Nephron (organoid): Measurements from ENCODE around the gene HOXA10.

Experiments used
- H3K27ac Mint-ChIP-seq, 3 experiments: 2 replicates each; pipeline ENCODE4 v1.8.0; 2020; ENCODE audit warnings: mixed read lengths in 3 of 3, mild to moderate bottlenecking in 2 of 3, moderate library complexity in 1 of 3
- H3K27me3 Mint-ChIP-seq: 2 replicates; pipeline ENCODE4 v1.8.0; 2021; ENCODE audit warnings: low read depth, mild to moderate bottlenecking, moderate library complexity, mixed read lengths
- H3K36me3 Mint-ChIP-seq: 2 replicates; pipeline ENCODE4 v1.8.0; 2020; ENCODE audit warnings: low read depth, mixed read lengths
- H3K4me1 Mint-ChIP-seq: 2 replicates; pipeline ENCODE4 v1.8.0; 2020; ENCODE audit warnings: mixed read lengths
- H3K4me3 Mint-ChIP-seq, 3 experiments: 2 replicates each; pipeline ENCODE4 v1.8.0; 2020; ENCODE audit warnings: mild to moderate bottlenecking in 3 of 3, mixed read lengths in 3 of 3, moderate library complexity in 2 of 3
- H3K9me3 Mint-ChIP-seq: 2 replicates; pipeline ENCODE4 v1.8.0; 2020; ENCODE audit warnings: mixed read lengths
- CTCF ChIP-seq, 3 experiments: fragments of 200-600 bp; sonication (generic); IDR thresholded peaks; one replicate each; pipeline ENCODE4 v1.5.0; 2021; ENCODE audit warnings: antibody characterized with exemption in 3 of 3; ENCODE audit not compliant: unreplicated experiment in 3 of 3

HOXA10 gene

GRCh38 chr7:27187475-27188385, 13.6 kb upstream of the HOXA10 start:
- peak overlapping the region; percentile 71 to 92 (median 79) for H3K4me3 Mint-ChIP-seq
- no peak for TF ChIP-seq CTCF (IDR thresholded peaks at IDR 0.05; ENCODE audit: unreplicated experiment in 3 of 3)
- no peaks in the 10 kb centered on the region for H3K36me3 Mint-ChIP-seq
- H3K27ac Mint-ChIP-seq = peak overlapping the region; percentile 53 to 97 (median 78)
- peaks cover 100% of the 10 kb centered on the region for H3K27me3 Mint-ChIP-seq
- no peaks in the 10 kb centered on the region for H3K9me3 Mint-ChIP-seq
- H3K4me1 Mint-ChIP-seq = peaks cover 41% of the 10 kb centered on the region

- H3K9me3 Mint-ChIP-seq = no peaks in the 10 kb centered on the region
Observed at GRCh38 chr7:27186668-27187474, 12.8 kb upstream of the HOXA10 start.

GRCh38 chr7:27185854-27186667, 11.9 kb upstream of the HOXA10 start:
- Mint-ChIP-seq H3K4me3 (peak overlapping the region; percentile 91 to 92 (median 92)), H3K4me1 (peaks cover 49% of the 10 kb centered on the region), H3K9me3 (no peaks in the 10 kb centered on the region), H3K36me3 (no peaks in the 10 kb centered on the region), H3K27ac (peak overlapping the region; percentile 27 to 97 (median 97)), H3K27me3 (peaks cover 100% of the 10 kb centered on the region)
- no peak for TF ChIP-seq CTCF (IDR thresholded peaks at IDR 0.05; ENCODE audit: unreplicated experiment in 3 of 3)

More at GRCh38 chr7:27186668-27187474, 12.8 kb upstream of the HOXA10 start:
- Mint-ChIP-seq H3K27me3 (peaks cover 100% of the 10 kb centered on the region), H3K4me3 (peak overlapping the region; percentile 91 to 92 (median 92)), H3K27ac (peak overlapping the region; percentile 27 to 97 (median 97)), H3K4me1 (peaks cover 44% of the 10 kb centered on the region), H3K36me3 (no peaks in the 10 kb centered on the region)
- TF ChIP-seq CTCF (IDR thresholded peaks at IDR 0.05; ENCODE audit: unreplicated experiment in 3 of 3) = no peak

GRCh38 chr7:27185013-27185853, 11.1 kb upstream of the HOXA10 start, which contains the start of gene HOXA11:
TSS of gene HOXA11 (minus strand) at chr7:27185232. CDS start at chr7:27185144, 88 bp downstream.
- TF ChIP-seq CTCF (IDR thresholded peaks at IDR 0.05; ENCODE audit: unreplicated experiment in 3 of 3) = no peak
- peak within 1 kb of the TSS; percentile 91 to 92 (median 92) for H3K4me3 Mint-ChIP-seq

More at GRCh38 chr7:27185013-27185853, 11.1 kb upstream of the HOXA10 start, which contains the start of gene HOXA11:
- no peaks in the 10 kb centered on the region for H3K36me3 Mint-ChIP-seq
- H3K9me3 Mint-ChIP-seq = no peaks in the 10 kb centered on the region
- H3K27me3 Mint-ChIP-seq = peaks cover 99% of the 10 kb centered on the region
- peaks cover 49% of the 10 kb centered on the region for H3K4me1 Mint-ChIP-seq
- peak within 1 kb of the TSS; percentile 74 to 97 (median 97) for H3K27ac Mint-ChIP-seq
